ENCODE data around the gene CEP164.

- TF ChIP-seq CTCF (IDR thresholded peaks at IDR 0.05; ENCODE audit: low read depth, low read length, poor library complexity, severe bottlenecking) = no peak
- no peak for TF ChIP-seq EZH2phosphoT487 (IDR thresholded peaks at IDR 0.05; ENCODE audit: borderline replicate concordance, low read length)
Measured at GRCh38 chr11:117459979-117460300, 132.3 kb downstream of the CEP164 start.
